Adipocyte (in vitro differentiated cells): Measurements from ENCODE around the gene CLDN5.
"Not testable (repeated sequence)": the region's sequence is repeated elsewhere in the genome, so short reads cannot be mapped to it uniquely, and the experiment has no call there.

ENCODE experiments used
- DNase-seq: peaks from one replicate; pipeline ENCODE4 v3.0.0-alpha.2; 2015; ENCODE audit warnings: low read depth
- H3K27me3 ChIP-seq: replicated peaks from 2 replicates; pipeline ENCODE4 v1.7.0; 2013; ENCODE audit warnings: mild to moderate bottlenecking, low read length, moderate library complexity; ENCODE audit not compliant: control insufficient read depth, insufficient read depth
- H3K36me3 ChIP-seq: 2 replicates; pipeline ENCODE4 v1.7.0; 2013; ENCODE audit warnings: low read length, mild to moderate bottlenecking, moderate library complexity; ENCODE audit not compliant: control insufficient read depth, insufficient read depth, severe bottlenecking
- H3K4me1 ChIP-seq: 2 replicates; pipeline ENCODE4 v1.7.0; 2013; ENCODE audit warnings: mild to moderate bottlenecking, low read length, moderate library complexity; ENCODE audit not compliant: control insufficient read depth, insufficient read depth
- H3K4me3 ChIP-seq: 2 replicates; pipeline ENCODE4 v1.7.0; 2013; ENCODE audit warnings: mild to moderate bottlenecking, low read length, moderate library complexity
- H3K9ac ChIP-seq: 2 replicates; pipeline ENCODE4 v1.7.0; 2013; ENCODE audit warnings: mild to moderate bottlenecking, low read length, moderate library complexity
- H3K9me3 ChIP-seq: 2 replicates; pipeline ENCODE4 v1.7.0; 2013; ENCODE audit warnings: mild to moderate bottlenecking, low read length, moderate library complexity; ENCODE audit not compliant: control insufficient read depth

CLDN5 gene

GRCh38 chr22:19559956-19560355, 35.7 kb upstream of the CLDN5 start:
- Histone ChIP-seq H3K9ac (no peak overlapping the region), H3K4me1 (no peaks in the 10 kb centered on the region), H3K36me3 (no peaks in the 10 kb centered on the region), H3K27me3 (peaks cover 26% of the 10 kb centered on the region), H3K4me3 (no peak overlapping the region), H3K9me3 (peaks cover 6% of the 10 kb centered on the region)
- no peak for DNase-seq

GRCh38 chr22:19559324-19559811, 35.2 kb upstream of the CLDN5 start:
- no peaks in the 10 kb centered on the region for H3K36me3 ChIP-seq
- DNase-seq, result no peak
- no peak overlapping the region for H3K9ac ChIP-seq
- H3K4me3 ChIP-seq, result no peak overlapping the region
- no peaks in the 10 kb centered on the region for H3K4me1 ChIP-seq
- peaks cover 3% of the 10 kb centered on the region for H3K9me3 ChIP-seq
- H3K27me3 ChIP-seq, result peaks cover 24% of the 10 kb centered on the region

GRCh38 chr22:19556963-19557545, 32.8 kb upstream of the CLDN5 start:
- no peak for DNase-seq
- no peak overlapping the region for H3K9ac ChIP-seq

GRCh38 chr22:19555651-19556050, 31.4 kb upstream of the CLDN5 start:
- Histone ChIP-seq H3K36me3 (no peaks in the 10 kb centered on the region), H3K9ac (no peak overlapping the region), H3K4me1 (no peaks in the 10 kb centered on the region), H3K27me3 (peaks cover 30% of the 10 kb centered on the region), H3K9me3 (peaks cover 10% of the 10 kb centered on the region), H3K4me3 (no peak overlapping the region)
- DNase-seq, result no peak

More at GRCh38 chr22:19556963-19557545, 32.8 kb upstream of the CLDN5 start:
- peaks cover 24% of the 10 kb centered on the region for H3K27me3 ChIP-seq
- H3K4me3 ChIP-seq, result no peak overlapping the region
- H3K4me1 ChIP-seq, result no peaks in the 10 kb centered on the region
- H3K36me3 ChIP-seq, result no peaks in the 10 kb centered on the region
- H3K9me3 ChIP-seq, result peaks cover 7% of the 10 kb centered on the region

DNA sequence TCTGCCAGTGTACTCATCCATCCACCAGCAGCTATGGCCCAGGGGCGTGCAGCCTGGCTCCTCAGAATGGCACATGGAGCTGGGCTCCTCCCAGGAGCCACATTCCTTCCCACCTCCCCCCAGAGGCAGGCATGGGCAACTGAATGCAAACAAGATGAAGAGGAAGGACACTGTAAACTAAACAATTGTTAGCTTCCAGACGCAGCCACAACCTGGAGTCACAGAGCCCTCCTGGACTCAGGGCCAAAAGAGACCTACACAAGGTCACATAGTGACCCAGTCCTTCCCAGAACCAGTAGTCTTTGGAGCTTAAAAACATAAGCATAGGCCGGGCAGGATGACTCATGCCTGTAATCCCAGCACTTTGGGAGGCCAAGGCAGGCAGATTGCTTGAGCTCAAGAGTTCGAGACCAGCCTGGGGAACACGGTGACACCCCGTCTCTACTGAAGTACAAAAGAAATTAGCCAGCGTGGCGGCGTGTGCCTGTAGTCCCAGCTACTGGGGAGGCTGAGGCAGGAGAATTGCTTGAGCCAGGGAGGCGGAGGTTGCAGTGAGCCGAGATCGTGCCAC, 30.7 kb upstream of the CLDN5 start:
- DNase-seq, result peak; percentile 38

GRCh38 chr22:19553201-19553600, 29.0 kb upstream of the CLDN5 start:
- Histone ChIP-seq H3K9me3 (peaks cover 10% of the 10 kb centered on the region), H3K4me1 (no peaks in the 10 kb centered on the region), H3K9ac (no peak overlapping the region), H3K4me3 (no peak overlapping the region), H3K27me3 (peaks cover 28% of the 10 kb centered on the region), H3K36me3 (no peaks in the 10 kb centered on the region)
- DNase-seq, result no peak

More for the DNA sequence above, 30.7 kb upstream of the CLDN5 start:
- Histone ChIP-seq H3K4me1 (no peaks in the 10 kb centered on the region), H3K9me3 (peaks cover 10% of the 10 kb centered on the region), H3K27me3 (peaks cover 30% of the 10 kb centered on the region), H3K4me3 (no peak overlapping the region), H3K9ac (no peak overlapping the region), H3K36me3 (no peaks in the 10 kb centered on the region)

DNA sequence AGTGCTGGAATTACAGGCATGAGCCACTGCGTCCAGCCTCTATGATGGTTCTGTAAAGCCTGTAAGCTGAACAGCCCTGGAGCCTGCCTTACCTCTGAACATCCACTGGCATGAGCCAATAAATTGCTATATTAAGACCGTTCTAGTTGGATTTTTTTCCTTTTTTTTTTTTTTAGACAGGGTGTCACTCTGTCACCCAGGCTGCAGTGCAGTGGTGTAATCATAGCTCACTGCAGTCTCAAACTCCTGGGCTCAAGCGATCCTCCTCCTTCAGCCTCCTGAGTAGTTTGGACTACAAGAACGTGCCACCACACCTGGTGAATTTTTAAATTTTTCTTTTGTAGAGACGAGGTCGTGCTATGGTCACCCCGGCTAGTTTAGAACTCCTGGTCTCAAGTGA, 26.2 kb upstream of the CLDN5 start:
- DNase-seq, result no peak
- Histone ChIP-seq H3K9ac (no peak overlapping the region), H3K27me3 (peaks cover 18% of the 10 kb centered on the region), H3K4me3 (no peak overlapping the region), H3K4me1 (no peaks in the 10 kb centered on the region), H3K36me3 (no peaks in the 10 kb centered on the region), H3K9me3 (peaks cover 10% of the 10 kb centered on the region)

GRCh38 chr22:19549428-19549827, 25.2 kb upstream of the CLDN5 start:
- H3K4me3 ChIP-seq, result no peak overlapping the region
- peaks cover 10% of the 10 kb centered on the region for H3K9me3 ChIP-seq
- H3K4me1 ChIP-seq, result no peaks in the 10 kb centered on the region
- H3K27me3 ChIP-seq, result peaks cover 22% of the 10 kb centered on the region
- DNase-seq, result no peak
- H3K9ac ChIP-seq, result no peak overlapping the region
- no peaks in the 10 kb centered on the region for H3K36me3 ChIP-seq

- no peak for DNase-seq
- Histone ChIP-seq H3K9ac (no peak overlapping the region), H3K4me3 (no peak overlapping the region), H3K4me1 (no peaks in the 10 kb centered on the region), H3K27me3 (peaks cover 27% of the 10 kb centered on the region), H3K9me3 (peaks cover 10% of the 10 kb centered on the region), H3K36me3 (no peaks in the 10 kb centered on the region)
Measured at GRCh38 chr22:19548964-19549363, 24.8 kb upstream of the CLDN5 start.

- not testable (repeated sequence) for H3K4me1 ChIP-seq, H3K9ac ChIP-seq, H3K4me3 ChIP-seq, H3K36me3 ChIP-seq, H3K9me3 ChIP-seq, DNase-seq
- H3K27me3 ChIP-seq, result peaks cover 30% of the 10 kb centered on the region
Measured at GRCh38 chr22:19548427-19548826, 24.2 kb upstream of the CLDN5 start.

- no peak overlapping the region for H3K4me3 ChIP-seq
- no peak for DNase-seq
- no peaks in the 10 kb centered on the region for H3K4me1 ChIP-seq
- H3K27me3 ChIP-seq, result peaks cover 30% of the 10 kb centered on the region
- no peaks in the 10 kb centered on the region for H3K36me3 ChIP-seq
- H3K9ac ChIP-seq, result no peak overlapping the region
- H3K9me3 ChIP-seq, result peaks cover 4% of the 10 kb centered on the region
Measured at GRCh38 chr22:19547620-19548019, 23.4 kb upstream of the CLDN5 start.

DNA sequence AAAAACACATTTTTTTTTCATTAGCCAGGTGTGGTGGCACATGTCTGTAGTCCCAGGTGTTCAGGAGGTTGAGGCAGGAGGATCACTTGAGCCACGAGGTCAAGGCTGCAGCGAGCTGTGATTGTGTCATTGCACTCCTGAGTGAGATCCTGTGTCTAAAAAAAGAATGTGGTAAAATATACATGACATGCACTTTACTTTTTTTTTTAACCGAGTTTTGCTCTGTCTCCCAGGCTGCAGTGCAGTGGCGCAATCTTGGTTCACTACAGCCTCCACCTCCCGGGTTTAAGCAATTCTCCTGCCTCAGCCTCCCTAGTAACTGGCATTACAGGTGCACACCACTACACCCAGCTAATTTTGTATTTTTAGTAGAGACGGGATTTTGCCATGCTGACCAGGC, 22.5 kb upstream of the CLDN5 start:
- H3K4me3 ChIP-seq, result no peak overlapping the region
- no peaks in the 10 kb centered on the region for H3K4me1 ChIP-seq
- no peaks in the 10 kb centered on the region for H3K36me3 ChIP-seq
- no peak for DNase-seq
- H3K27me3 ChIP-seq, result peaks cover 30% of the 10 kb centered on the region
- H3K9ac ChIP-seq, result no peak overlapping the region
- no peaks in the 10 kb centered on the region for H3K9me3 ChIP-seq
